HG03457 (cell line): ENCODE results near the gene DMGDH.

ENCODE experiments used
- ATAC-seq: cut with Tn5 transposase; IDR thresholded peaks from one replicate; pipeline ENCODE4 v1.9.1; 2021; ENCODE audit warnings: moderate number of reproducible peaks; ENCODE audit not compliant: unreplicated experiment

Gene DMGDH

DNA sequence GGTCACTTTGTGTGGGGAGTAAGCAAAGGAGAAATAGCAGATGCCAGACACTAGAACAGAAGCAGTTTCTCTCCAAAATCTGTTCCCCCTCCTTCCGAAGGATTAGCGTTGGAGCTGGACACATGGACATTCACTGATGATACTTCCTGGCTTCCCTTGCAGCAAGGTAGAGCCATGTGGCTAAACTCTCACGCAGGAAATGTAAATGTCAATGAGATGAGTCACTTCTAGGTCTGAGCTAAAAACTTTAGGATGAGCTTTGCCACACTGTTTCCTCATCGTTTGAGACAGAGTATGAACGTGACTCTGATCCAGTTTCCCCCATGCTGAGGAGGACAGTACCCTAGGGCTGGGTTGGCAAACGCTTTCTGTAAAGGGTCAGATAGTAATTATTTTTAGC, 5.2 kb upstream of the DMGDH start:
- ATAC-seq, result no peak

DNA sequence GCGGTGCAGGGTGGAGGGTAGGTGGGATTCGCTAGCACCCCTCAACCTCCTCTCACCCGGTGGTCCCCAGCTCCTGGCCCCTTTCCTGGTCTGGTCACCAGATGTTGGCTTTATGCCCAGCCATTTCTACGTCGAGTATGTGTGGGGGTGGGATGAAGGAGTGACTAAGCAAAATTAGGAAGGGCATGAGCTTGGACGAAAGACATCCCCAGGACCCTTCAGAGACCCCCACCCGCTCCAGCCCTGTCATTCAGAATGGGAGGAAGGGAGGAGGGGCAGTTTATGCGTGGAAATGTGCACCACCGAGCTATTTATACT, 835 bp upstream of the DMGDH start:
- ATAC-seq, result no peak

DNA sequence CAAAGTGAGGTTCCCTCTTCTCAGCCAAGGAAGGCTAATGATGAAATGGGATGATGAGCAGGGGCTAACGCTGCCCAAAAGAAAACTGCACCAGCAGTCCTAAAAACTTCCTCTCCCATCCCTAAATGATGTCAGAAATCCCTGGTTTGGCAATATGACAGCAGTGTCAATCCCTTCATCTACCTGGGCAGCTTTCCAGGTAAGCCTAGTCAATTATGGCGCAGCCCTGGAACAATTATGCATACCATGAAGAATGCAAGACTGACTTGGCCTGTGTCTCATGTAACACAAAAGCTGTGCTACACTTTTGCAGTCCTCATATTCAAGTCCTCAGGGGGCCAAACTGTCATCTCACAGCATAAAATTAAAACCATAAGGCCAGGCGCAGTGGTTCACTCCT, 7.0 kb downstream of the DMGDH start:
- ATAC-seq, result no peak

DNA sequence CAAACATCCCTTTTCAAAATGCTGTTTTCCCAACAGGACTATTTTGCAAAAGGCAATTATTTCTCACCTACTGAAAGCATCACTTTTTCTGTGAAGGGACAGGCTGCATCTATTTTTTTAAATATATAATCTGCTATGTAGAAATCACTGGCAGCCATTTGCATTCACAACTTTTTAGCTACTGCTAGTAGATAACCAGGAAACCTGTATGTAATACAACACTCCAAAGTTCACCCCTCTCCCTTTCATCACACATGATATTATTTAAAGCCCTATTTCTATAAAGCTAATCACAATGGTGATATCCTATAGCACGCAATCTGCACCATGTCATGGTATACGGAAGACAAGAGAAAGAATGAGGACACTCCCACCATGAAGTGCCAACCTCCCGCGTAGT, 9.8 kb downstream of the DMGDH start:
- ATAC-seq, result no peak

DNA sequence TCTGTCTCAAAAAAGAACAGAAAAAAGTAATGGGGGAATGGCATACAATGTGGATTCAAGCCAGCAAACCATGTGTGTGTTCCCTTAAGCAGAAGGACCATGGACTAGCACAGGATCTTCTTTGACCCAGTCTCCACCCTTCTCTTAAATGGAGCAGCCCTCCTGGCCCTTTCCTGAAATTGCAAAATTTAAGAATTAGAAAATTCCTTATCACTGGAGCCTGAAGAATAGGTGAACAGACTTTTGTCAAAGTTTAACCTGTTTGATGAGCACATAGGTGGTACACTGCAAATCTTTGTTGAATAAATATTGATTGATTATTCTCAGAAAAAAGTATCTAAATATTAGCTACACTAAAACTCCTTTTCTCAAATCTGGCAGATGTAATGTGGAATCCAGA, 12.6 kb downstream of the DMGDH start:
- ATAC-seq, result no peak

DNA sequence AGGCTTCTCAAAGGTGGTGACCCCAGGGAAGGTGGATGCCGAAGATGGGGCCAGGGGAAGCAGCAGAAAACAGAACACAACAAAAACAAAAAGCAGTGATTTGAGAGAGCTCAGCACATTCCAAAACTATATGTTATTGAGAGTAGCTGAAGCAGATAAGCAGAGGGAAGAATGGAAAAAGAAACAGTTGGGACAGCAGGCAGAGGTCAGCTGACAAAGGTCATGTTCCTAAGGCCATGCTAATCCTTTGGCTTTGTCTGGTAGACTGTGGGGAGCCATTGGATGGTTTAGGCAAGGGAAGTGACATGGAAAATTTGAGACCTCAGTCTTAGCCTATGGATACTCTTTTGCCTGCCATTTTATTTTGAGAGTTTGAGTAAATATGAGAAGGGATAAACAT, 14.5 kb downstream of the DMGDH start:
- ATAC-seq, result no peak

DNA sequence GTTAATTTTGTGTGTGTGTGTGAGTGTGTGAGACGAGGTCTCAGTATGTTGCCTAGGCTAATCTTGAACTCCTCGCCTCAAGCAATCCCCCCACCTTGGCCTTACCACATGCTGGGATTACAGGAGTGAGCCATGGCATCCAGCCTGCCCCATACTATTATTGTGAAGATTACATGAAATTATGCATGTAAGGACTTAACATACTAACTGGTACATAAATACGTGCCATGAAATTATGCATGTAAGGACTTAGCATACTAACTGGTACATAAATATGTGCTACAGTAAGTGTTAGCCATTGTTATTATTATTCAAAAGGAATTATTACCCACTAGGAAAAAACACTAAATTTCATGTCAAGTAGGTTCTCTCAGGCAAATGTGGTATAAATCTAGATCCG, 16.2 kb downstream of the DMGDH start:
- no peak for ATAC-seq

DNA sequence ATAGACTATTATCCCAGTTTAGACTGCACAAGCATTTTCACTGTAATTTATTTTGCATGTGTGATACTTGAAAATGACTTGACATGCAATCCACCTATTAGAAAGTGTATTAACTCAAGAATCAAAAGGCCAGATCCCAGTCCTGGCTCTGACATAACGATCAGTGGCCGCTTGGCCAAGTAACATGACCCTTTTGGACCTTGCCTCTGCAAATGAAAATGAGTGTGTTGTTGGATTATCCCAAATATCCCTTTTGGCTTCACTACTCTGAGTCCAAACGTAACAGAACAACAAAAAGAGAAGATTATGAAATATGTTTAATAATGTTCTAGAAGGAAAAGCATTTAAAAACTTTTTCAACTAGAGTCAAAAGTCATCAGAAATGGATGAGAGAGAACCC, 19.0 kb downstream of the DMGDH start:
- ATAC-seq, result no peak

DNA sequence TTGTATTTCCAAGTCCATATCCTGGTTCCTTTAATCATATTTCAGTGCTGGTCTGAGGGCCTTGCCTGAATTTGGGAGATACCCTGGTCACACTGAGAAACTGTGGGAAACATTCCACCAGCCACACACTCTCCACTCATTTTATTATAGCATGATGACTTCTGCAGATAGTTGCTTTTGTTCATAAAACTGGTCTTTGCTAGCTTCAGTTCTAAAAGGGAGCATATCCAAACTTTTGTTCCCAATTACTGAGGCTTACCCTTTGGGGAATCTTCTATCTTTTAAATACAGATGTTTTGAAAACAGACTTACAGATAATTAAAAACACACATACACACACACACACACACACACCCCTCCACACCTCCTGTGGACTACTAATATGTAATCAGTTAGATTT, 21.0 kb downstream of the DMGDH start:
- no peak for ATAC-seq

DNA sequence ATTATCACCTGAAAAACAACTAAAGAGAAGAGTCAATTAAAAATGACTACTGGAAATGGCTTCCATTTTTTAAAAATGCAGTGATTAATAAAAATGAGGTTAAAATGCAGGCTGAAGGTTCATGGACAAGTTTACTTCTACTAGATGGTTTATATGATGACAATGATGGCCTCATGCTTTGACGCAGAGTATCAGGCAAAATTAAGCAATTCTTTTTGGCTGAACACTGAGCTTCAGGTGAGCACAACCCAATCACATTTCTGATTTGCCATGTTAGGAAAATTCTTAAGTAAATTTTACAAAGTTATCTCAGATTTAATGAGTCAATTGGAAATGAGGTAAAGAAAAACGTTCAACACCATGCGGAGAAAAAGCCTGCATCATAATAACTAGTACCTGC, 22.3 kb downstream of the DMGDH start:
- ATAC-seq, result no peak

DNA sequence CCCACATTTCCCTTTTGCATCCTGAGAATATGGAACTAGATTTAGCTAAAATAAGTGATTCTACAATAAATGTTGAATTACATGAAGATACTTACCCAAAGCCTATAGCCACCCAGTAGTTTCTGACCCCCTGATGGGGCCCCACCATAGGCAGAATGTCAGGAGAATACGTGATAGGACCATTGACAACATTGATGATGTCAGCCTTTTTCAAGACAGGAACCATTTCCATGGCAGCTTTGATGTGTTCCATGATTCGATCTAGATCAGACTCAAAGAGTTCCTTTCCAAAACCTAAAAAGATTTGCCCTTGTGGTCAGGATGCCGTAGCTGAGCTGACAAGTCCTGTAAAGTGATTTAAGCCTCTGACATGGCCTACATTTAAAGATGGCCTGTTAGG, 27.3 kb downstream of the DMGDH start:
- no peak for ATAC-seq

DNA sequence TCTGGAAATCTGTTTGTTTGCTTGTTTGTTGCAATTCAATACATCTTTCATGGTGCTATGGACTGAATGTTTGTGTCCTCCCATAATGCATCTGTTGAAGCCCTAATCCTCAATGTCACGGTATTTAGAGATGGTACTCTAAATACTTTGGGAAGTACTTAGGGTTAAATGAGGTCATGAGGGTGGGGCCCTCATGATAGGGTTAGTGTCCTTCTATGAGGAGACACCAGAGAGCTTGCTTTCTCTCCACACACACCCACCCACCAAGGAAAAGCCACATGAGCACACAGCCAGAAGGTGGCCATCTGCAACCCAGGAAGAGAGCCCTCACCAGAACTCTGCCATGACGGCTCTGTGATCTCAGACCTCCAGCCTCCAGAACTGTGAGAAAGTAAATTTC, 32.7 kb downstream of the DMGDH start:
- ATAC-seq, result no peak

DNA sequence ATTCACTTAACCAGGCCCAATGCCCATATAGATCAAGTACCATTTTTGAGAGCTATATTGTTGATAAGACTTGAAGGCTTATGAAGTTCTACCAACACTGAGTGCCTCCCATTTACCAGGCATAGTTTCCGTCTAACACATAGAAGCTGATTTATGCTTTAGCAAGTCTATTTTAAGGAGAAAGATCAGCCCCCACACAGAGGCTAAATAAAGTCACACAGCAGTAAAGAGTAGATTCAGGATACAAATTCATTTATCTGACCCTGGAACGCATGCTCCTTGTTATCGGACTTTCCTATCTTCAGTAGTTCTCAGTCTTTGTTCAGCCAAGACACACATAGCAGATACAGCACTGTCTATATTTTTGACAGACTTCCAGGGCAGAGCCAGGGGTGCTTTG, 34.2 kb downstream of the DMGDH start:
- ATAC-seq, result no peak

DNA sequence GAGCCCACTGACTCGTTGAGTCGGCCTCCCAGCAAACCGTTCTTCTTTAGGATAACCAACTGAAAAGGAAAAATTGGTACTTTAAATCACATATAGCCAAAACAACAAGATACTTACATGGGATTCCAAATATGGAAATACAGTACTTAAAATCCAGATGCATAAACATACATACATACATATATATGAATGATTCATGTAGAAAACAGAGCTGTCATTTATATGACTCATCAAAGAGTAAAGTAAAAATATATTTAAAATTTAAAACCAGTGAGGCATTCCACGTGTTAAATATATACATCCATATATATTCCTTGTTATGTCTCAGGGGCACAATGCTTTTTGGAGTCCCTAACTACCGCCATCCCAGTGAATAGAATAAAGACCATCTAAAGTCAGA, 36.7 kb downstream of the DMGDH start:
- no peak for ATAC-seq

DNA sequence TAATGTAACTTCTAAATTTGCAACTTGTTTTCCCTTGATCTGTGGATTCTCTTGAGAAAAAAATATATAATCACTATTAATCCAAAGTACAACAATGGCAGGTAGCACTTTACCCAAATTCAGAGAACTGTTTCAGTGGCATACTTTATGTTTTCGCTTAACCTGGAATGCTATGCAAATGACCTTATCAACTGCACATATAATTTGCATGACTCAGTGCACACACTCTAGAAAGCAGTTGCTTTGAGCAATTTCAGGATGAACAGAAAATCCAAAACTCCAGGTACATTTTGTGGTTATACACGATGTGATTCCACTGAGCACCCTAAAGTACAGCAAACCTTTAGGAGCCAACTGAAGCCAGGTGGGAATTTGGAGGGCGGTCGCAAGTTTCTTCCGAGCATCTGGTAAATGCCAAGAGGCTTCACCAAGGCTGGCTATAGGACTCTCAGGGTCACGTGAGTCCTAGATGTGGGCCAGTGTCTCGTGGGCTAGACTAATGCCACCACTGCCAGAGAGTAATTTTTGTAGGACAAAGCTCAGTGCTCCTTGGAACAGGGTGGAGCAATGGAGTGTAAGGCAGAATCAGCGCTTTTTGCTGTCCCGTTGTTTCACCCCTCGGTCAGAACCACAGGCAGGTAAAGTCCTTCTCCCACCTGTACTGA, 37.3 kb downstream of the DMGDH start:
- ATAC-seq, result no peak

DNA sequence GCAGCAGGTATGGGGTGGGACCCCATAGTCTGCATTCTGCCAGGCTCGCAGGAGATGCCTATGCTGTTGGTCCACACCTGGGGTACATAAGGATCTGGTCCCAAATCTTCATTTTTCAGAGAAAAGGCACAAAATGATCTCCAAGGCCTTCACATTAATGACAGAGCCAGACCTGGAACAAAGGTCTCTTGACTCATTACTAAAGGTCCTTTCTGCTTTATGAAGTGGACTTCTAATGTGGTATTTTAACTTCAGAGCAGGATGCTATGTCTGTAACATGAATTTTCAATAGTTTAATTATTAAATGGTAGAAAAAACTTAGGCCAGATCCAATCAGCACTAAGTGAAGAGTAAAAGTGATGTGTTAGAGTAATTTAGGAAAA, 38.0 kb downstream of the DMGDH start:
- no peak for ATAC-seq

DNA sequence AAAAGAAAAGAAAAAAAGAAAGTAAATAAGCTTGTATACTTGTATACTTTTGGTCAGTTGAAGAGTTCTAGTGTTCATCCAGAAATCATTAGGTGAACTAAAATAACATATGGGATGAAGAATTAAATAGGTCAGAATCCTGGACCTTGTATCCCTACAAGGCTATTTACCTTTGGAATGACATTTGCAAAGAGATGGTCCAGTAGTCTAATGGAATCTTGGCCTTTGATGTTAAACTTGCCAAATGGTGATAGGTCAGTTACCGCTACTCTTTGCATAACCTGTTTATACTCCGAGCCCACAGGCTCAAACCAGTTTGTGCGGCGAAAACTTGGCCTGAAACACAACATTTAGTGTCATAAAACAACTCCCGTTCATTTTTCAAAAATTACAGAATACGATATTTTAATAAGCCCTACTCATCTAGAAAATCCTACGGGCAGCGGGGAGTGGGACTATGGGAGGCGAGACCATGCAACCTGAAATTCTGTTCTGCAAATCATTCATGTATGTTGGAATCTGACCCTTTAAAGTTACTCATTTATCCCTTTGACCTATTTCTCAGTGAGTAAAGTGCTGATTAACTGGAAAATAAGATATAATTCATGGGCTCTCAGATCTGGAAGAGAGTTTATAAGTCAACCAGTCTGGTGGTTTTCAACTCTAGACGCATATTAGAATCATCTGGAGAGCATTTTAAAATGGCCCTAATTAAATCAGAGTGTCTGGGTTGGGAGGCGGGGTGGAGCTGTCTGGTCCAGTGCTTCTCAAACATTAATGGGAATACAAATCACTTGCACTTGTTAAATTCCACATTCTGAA, 38.6 kb downstream of the DMGDH start:
- no peak for ATAC-seq

DNA sequence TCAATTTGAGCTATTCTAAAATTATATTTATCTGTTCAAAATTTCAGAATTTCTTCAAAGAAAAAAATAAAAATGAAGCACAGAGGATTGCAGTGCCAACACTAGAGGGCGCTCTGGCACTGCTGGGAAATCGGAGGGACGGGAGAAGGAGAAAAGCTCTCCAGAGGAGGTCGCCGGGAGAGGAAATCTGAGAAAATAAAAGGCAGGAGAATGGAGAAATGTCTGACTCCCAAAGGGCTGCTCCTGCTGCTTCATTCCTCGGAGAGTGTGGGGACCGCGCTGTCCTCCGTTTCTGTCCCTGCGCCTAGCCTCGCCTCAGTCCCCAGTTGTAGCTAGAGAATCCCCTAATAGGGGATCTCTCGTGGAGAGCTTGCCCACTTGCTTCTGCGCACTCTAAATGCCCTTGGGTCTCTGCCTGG, 44.4 kb downstream of the DMGDH start:
- no peak for ATAC-seq

DNA sequence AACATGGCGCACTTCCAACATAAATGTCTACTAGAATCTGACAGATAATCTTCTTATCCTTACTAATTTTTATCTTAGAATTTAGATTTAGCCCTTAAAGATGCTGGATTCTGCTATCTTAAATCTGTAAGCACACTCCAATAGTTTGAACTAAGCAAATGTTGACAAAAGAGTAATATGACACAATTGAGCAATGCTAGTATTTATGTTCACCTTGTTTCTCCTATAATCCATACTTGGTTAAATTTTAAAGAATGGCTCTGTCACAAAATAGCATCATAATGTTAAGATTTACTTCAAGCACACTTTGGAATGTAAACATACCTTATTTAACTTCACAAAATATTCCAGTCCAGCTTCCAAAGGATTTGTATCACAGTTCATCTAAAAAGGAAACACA, 45.5 kb downstream of the DMGDH start:
- no peak for ATAC-seq

DNA sequence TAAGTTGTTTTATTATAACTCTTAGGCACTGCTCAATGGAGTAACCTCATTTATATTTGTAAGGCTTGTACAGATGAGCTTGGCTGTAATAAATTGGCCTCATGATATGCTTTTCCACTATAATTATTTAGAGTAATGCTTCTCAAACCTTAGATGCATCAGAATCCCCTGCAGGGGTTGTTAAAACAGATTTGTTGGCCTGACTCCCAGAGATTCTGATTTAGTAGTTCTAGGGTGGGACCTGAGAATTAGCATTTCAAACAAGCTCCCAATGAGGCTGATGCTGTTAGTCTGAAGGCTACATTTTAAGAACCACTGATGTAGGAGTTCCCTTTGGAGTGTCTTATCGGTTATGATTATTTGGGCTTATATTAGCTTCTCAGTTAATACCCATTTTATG, 46.1 kb downstream of the DMGDH start:
- ATAC-seq, result no peak

DNA sequence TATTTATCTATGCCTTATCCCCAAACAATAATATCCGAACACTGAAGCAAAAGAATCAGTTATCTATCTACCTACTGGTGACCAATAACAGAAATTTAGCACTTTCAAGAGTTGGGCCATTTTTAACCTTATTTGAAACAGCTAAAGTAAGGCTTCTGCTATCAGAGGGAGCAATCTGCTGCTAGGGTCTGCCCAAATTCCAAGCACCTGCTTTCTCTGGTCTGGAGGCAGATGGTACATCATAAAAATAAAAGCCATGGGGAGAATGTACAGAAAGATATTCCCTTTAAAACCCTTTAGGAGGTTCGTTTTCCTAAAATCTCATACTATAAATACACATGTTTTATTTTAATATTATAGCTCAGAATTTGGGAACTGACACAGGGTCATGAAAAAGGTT, 46.7 kb downstream of the DMGDH start:
- ATAC-seq, result no peak

DNA sequence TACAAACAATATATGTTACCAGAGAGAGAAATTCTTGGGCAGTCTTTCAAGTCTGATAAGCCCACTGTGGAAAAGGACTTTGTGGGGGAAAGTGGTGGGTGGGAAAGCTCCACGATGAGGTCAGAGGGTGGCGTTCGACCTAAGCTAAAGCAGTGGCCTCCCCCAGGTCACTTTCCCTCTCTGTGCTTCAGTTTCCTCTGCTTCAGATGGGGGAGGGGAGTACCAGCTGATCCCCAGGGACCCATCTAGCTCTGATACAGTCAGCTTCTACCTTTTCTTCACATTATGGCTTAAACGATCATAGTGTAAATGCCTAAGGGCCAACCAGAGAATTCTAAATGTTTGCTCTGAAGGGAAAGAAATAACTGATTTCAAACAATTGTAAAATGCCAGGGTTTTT, 47.7 kb downstream of the DMGDH start:
- no peak for ATAC-seq
